SJSA1 (cell line): ENCODE results near the gene CASP7. TPM values are rescaled to one million over a fixed set of nuclear protein-coding genes. Genes with fewer than 3 reads are reported as not detected.

ENCODE experiments used
- DNase-seq, 2 experiments: peaks; one replicate each; pipeline ENCODE4 v3.0.0-alpha.2; 2015 to 2020; ENCODE audit warnings: low spot score in 2 of 2, low read depth in 1 of 2
- H3K27ac ChIP-seq: fragments of 250-450 bp; sonication (Bioruptor Pico); 2 replicates; pipeline ENCODE4 v1.5.1; 2020; ENCODE audit warnings: mild to moderate bottlenecking, moderate library complexity
- H3K27me3 ChIP-seq: fragments of 250-450 bp; sonication (Bioruptor Pico); replicated peaks from 2 replicates; pipeline ENCODE4 v1.5.1; 2020; ENCODE audit warnings: mild to moderate bottlenecking, moderate library complexity
- H3K36me3 ChIP-seq: fragments of 250-450 bp; sonication (Bioruptor Pico); 2 replicates; pipeline ENCODE4 v1.5.1; 2020; ENCODE audit warnings: mild to moderate bottlenecking
- H3K4me1 ChIP-seq: fragments of 250-450 bp; sonication (Bioruptor Pico); replicated peaks from 2 replicates; pipeline ENCODE4 v1.6.1; 2021; ENCODE audit warnings: mild to moderate bottlenecking
- H3K4me3 ChIP-seq: fragments of 250-450 bp; sonication (Bioruptor Pico); 2 replicates; pipeline ENCODE4 v1.5.1; 2020; ENCODE audit warnings: mild to moderate bottlenecking
- H3K9me3 ChIP-seq: fragments of 250-450 bp; sonication (Bioruptor Pico); replicated peaks from 2 replicates; pipeline ENCODE4 v1.5.1; 2020; ENCODE audit warnings: mild to moderate bottlenecking
- total RNA-seq: library from RNA; depleted of rRNA; stranded (reverse); fragments of >200 nt; shearing (Covaris generic); gene quantifications from 2 replicates; pipeline ENCODE4 v1.2.3, GENCODE V29; 2014

CASP7 gene
- total RNA-seq, 1 experiment from 2014 or later = 78.5 TPM

- no peaks in the 10 kb centered on the region for H3K27me3 ChIP-seq
- peaks cover 12% of the 10 kb centered on the region for H3K36me3 ChIP-seq
- H3K27ac ChIP-seq = no peak overlapping the region
- DNase-seq = no peak
- H3K4me1 ChIP-seq = peaks cover 3% of the 10 kb centered on the region
- peaks cover 6% of the 10 kb centered on the region for H3K9me3 ChIP-seq
- H3K4me3 ChIP-seq = no peak overlapping the region
These were observed 6.3 kb downstream of the CASP7 start for GRCh38 chr10:113686028-113686427.

GRCh38 chr10:113687037-113687436 is 7.3 kb downstream of the CASP7 start:
- no peaks in the 10 kb centered on the region for H3K4me1 ChIP-seq
- DNase-seq = no peak
- peaks cover 14% of the 10 kb centered on the region for H3K36me3 ChIP-seq
- peaks cover 6% of the 10 kb centered on the region for H3K9me3 ChIP-seq
- H3K27ac ChIP-seq = no peak overlapping the region
- H3K27me3 ChIP-seq = no peaks in the 10 kb centered on the region
- H3K4me3 ChIP-seq = no peak overlapping the region

GRCh38 chr10:113689057-113689456 is 9.3 kb downstream of the CASP7 start:
- H3K4me1 ChIP-seq = no peaks in the 10 kb centered on the region
- no peak overlapping the region for H3K27ac ChIP-seq
- no peaks in the 10 kb centered on the region for H3K27me3 ChIP-seq
- no peak overlapping the region for H3K4me3 ChIP-seq
- DNase-seq = no peak
- peaks cover 6% of the 10 kb centered on the region for H3K9me3 ChIP-seq
- H3K36me3 ChIP-seq = peaks cover 28% of the 10 kb centered on the region

- Histone ChIP-seq H3K4me3 (no peak overlapping the region), H3K4me1 (no peaks in the 10 kb centered on the region), H3K27ac (no peak overlapping the region), H3K27me3 (no peaks in the 10 kb centered on the region), H3K9me3 (peaks cover 6% of the 10 kb centered on the region), H3K36me3 (peaks cover 28% of the 10 kb centered on the region)
- no peak for DNase-seq
These were observed 9.9 kb downstream of the CASP7 start for GRCh38 chr10:113689574-113689973.

- no peak for DNase-seq
- H3K36me3 ChIP-seq = peaks cover 31% of the 10 kb centered on the region
- no peak overlapping the region for H3K27ac ChIP-seq
- H3K4me3 ChIP-seq = no peak overlapping the region
- H3K9me3 ChIP-seq = peaks cover 6% of the 10 kb centered on the region
- no peaks in the 10 kb centered on the region for H3K27me3 ChIP-seq
- no peaks in the 10 kb centered on the region for H3K4me1 ChIP-seq
These were observed 11.0 kb downstream of the CASP7 start for GRCh38 chr10:113690749-113691148.

- Histone ChIP-seq H3K27me3 (no peaks in the 10 kb centered on the region), H3K4me3 (no peak overlapping the region), H3K27ac (no peak overlapping the region), H3K36me3 (peaks cover 31% of the 10 kb centered on the region), H3K4me1 (no peaks in the 10 kb centered on the region), H3K9me3 (peaks cover 6% of the 10 kb centered on the region)
- no peak for DNase-seq
These were observed 11.7 kb downstream of the CASP7 start for GRCh38 chr10:113691381-113691780.

GRCh38 chr10:113692271-113692670 is 12.6 kb downstream of the CASP7 start:
- no peak for DNase-seq
- Histone ChIP-seq H3K4me3 (no peak overlapping the region), H3K36me3 (peaks cover 34% of the 10 kb centered on the region), H3K4me1 (no peaks in the 10 kb centered on the region), H3K27ac (no peak overlapping the region), H3K9me3 (peaks cover 2% of the 10 kb centered on the region; the same call in 1 of the 2 replicates), H3K27me3 (no peaks in the 10 kb centered on the region)

- Histone ChIP-seq H3K4me1 (no peaks in the 10 kb centered on the region), H3K27ac (no peak overlapping the region), H3K4me3 (no peak overlapping the region), H3K27me3 (no peaks in the 10 kb centered on the region), H3K36me3 (peaks cover 43% of the 10 kb centered on the region), H3K9me3 (no peaks in the 10 kb centered on the region; the same call in 1 of the 2 replicates)
- DNase-seq = no peak
These were observed 13.6 kb downstream of the CASP7 start for GRCh38 chr10:113693348-113693747.

- Histone ChIP-seq H3K36me3 (peaks cover 56% of the 10 kb centered on the region), H3K4me1 (no peaks in the 10 kb centered on the region), H3K27me3 (no peaks in the 10 kb centered on the region), H3K4me3 (no peak overlapping the region), H3K27ac (no peak overlapping the region), H3K9me3 (no peaks in the 10 kb centered on the region; the same call in 1 of the 2 replicates)
- no peak for DNase-seq
These were observed 16.0 kb downstream of the CASP7 start for GRCh38 chr10:113695691-113696090.

- Histone ChIP-seq H3K27ac (no peak overlapping the region), H3K9me3 (no peaks in the 10 kb centered on the region), H3K27me3 (no peaks in the 10 kb centered on the region), H3K4me3 (no peak overlapping the region), H3K4me1 (no peaks in the 10 kb centered on the region), H3K36me3 (peaks cover 60% of the 10 kb centered on the region)
- no peak for DNase-seq
These were observed 17.9 kb downstream of the CASP7 start for GRCh38 chr10:113697595-113697994.

GRCh38 chr10:113704637-113705343 is 25.1 kb downstream of the CASP7 start:
- Histone ChIP-seq H3K36me3 (peaks cover 38% of the 10 kb centered on the region), H3K4me1 (peaks cover 15% of the 10 kb centered on the region), H3K9me3 (no peaks in the 10 kb centered on the region), H3K27me3 (no peaks in the 10 kb centered on the region), H3K4me3 (no peak overlapping the region), H3K27ac (no peak overlapping the region)
- DNase-seq = peak in 1 of 2 experiments; percentile 32

- DNase-seq = no peak
- H3K4me3 ChIP-seq = no peak overlapping the region
- H3K36me3 ChIP-seq = peaks cover 38% of the 10 kb centered on the region
- H3K27ac ChIP-seq = no peak overlapping the region
- no peaks in the 10 kb centered on the region for H3K27me3 ChIP-seq
- H3K4me1 ChIP-seq = peaks cover 20% of the 10 kb centered on the region
- no peaks in the 10 kb centered on the region for H3K9me3 ChIP-seq
These were observed 25.6 kb downstream of the CASP7 start for GRCh38 chr10:113705344-113705652.

GRCh38 chr10:113706623-113707022 is 26.9 kb downstream of the CASP7 start:
- no peak overlapping the region for H3K27ac ChIP-seq
- H3K27me3 ChIP-seq = no peaks in the 10 kb centered on the region
- peaks cover 20% of the 10 kb centered on the region for H3K4me1 ChIP-seq
- H3K4me3 ChIP-seq = no peak overlapping the region
- DNase-seq = no peak
- H3K9me3 ChIP-seq = no peaks in the 10 kb centered on the region
- peaks cover 34% of the 10 kb centered on the region for H3K36me3 ChIP-seq

GRCh38 chr10:113708640-113709039 is 28.9 kb downstream of the CASP7 start:
- Histone ChIP-seq H3K27ac (no peak overlapping the region), H3K4me1 (peaks cover 20% of the 10 kb centered on the region), H3K27me3 (no peaks in the 10 kb centered on the region), H3K4me3 (no peak overlapping the region), H3K36me3 (peaks cover 27% of the 10 kb centered on the region), H3K9me3 (no peaks in the 10 kb centered on the region)
- DNase-seq = no peak
